HepG2 (cell line): Measurements from ENCODE around the gene LILRB3. TPM values are rescaled to one million over a fixed set of nuclear protein-coding genes. Genes with fewer than 3 reads are reported as not detected.

Experiments
- ARID2 ChIP-seq: sonication (generic); formaldehyde crosslinking; IDR thresholded peaks from 2 replicates; pipeline ENCODE4 v1.8.1; 2022; ENCODE audit warnings: mild to moderate bottlenecking, missing genetic modification reagents, borderline replicate concordance
- DNMT3B ChIP-seq: conservative IDR thresholded peaks from 2 replicates; pipeline ENCODE4 v1.6.1; 2016; ENCODE audit warnings: missing biosample characterization, control low read depth
- MED13 ChIP-seq: sonication (generic); formaldehyde crosslinking; IDR thresholded peaks from 2 replicates; pipeline ENCODE4 v1.5.0; 2020; ENCODE audit warnings: missing genetic modification reagents
- MIER3 ChIP-seq: IDR thresholded peaks from 2 replicates; pipeline ENCODE4 v1.6.1; 2016; ENCODE audit warnings: missing compliant biosample characterization, borderline replicate concordance
- REXO4 ChIP-seq: sonication (generic); formaldehyde crosslinking; IDR thresholded peaks from 2 replicates; pipeline ENCODE4 v1.8.0; 2022; ENCODE audit warnings: missing genetic modification reagents, mild to moderate bottlenecking, borderline replicate concordance
- RFX5 ChIP-seq: IDR thresholded peaks from 2 replicates; pipeline ENCODE4 v1.6.1; 2011; ENCODE audit warnings: low read depth, low read length, improper control_type of control experiment
- SPEN ChIP-seq: sonication (generic); formaldehyde crosslinking; IDR thresholded peaks from 2 replicates; pipeline ENCODE4 v1.5.1; 2020; ENCODE audit warnings: low read depth, mild to moderate bottlenecking, missing genetic modification reagents
- THRA ChIP-seq: sonication (generic); formaldehyde crosslinking; IDR thresholded peaks from 2 replicates; pipeline ENCODE4 v1.4.0; 2020; ENCODE audit warnings: missing genetic modification reagents, borderline replicate concordance
- TMF1 ChIP-seq: sonication (generic); formaldehyde crosslinking; IDR thresholded peaks from 2 replicates; pipeline ENCODE4 v1.8.1; 2022; ENCODE audit warnings: low read depth, missing genetic modification reagents
- YEATS4 ChIP-seq: sonication (generic); formaldehyde crosslinking; IDR thresholded peaks from 2 replicates; pipeline ENCODE4 v1.4.0; 2020; ENCODE audit warnings: missing genetic modification reagents, borderline replicate concordance
- ZNF263 ChIP-seq: sonication (generic); formaldehyde crosslinking; IDR thresholded peaks from 2 replicates; pipeline ENCODE4 v1.4.0; 2020; ENCODE audit warnings: missing genetic modification reagents
- ZNF326 ChIP-seq: sonication (generic); formaldehyde crosslinking; IDR thresholded peaks from 2 replicates; pipeline ENCODE4 v1.4.0; 2020; ENCODE audit warnings: missing genetic modification reagents, borderline replicate concordance
- ZNF513 ChIP-seq: sonication (generic); formaldehyde crosslinking; conservative IDR thresholded peaks from 2 replicates; pipeline ENCODE4 v1.5.0; 2020; ENCODE audit warnings: missing genetic modification reagents
- ZNF720 ChIP-seq: sonication (generic); formaldehyde crosslinking; IDR thresholded peaks from 2 replicates; pipeline ENCODE4 v1.4.0; 2020; ENCODE audit warnings: missing genetic modification reagents
- ZXDC ChIP-seq: sonication (generic); formaldehyde crosslinking; IDR thresholded peaks from 2 replicates; pipeline ENCODE4 v1.5.0; 2020; ENCODE audit warnings: mild to moderate bottlenecking, missing genetic modification reagents
- polyA plus RNA-seq, 8 experiments: library from polyadenylated mRNA; depleted of rRNA in 3 of 8; stranded (reverse) in 7 of 8; unstranded in 1 of 8; fragments of >200 nt; fragmentation: Illumina TruSeq in 4 of 8; extraction: Trizol in 4 of 8; gene quantifications; 2 replicates each; pipeline versions ENCODE4 v1.2.1 to v1.2.3, GENCODE V29; 2011 to 2016; ENCODE audit warnings: low read depth in 4 of 8, missing spikeins in 1 of 8, mixed read lengths in 1 of 8; ENCODE audit not compliant: insufficient read depth in 1 of 8
- total RNA-seq, 5 experiments: library from RNA; depleted of rRNA; stranded (reverse); fragments of >200 nt; fragmentation: Illumina TruSeq; extraction: Trizol; gene quantifications; 2 replicates each; pipeline ENCODE4 v1.2.3, GENCODE V29; 2016; ENCODE audit warnings: low read depth in 1 of 5
- TF ChIP-seq, protein P1 (sequence below): sonication (generic); formaldehyde crosslinking; conservative IDR thresholded peaks from 2 replicates; pipeline ENCODE4 v1.4.0; 2020; ENCODE audit warnings: missing genetic modification reagents

Gene LILRB3
- total and polyA plus RNA-seq, 2 of the 13 experiments (the other 11 are each of a cell fraction or from before 2014, with no cell fraction given): 0.22 TPM; not detected in 1

GRCh38 chr19:54201172-54201701, 21.6 kb downstream of the LILRB3 start (continued):
- TF ChIP-seq ZXDC (CRISPR knock-in tag) (no peak), SPEN (CRISPR knock-in tag) (no peak), MED13 (CRISPR knock-in tag) (no peak), THRA (CRISPR knock-in tag) (no peak), TMF1 (CRISPR knock-in tag) (no peak), DNMT3B (CRISPR knock-in tag) (no peak), YEATS4 (no peak), REXO4 (CRISPR knock-in tag) (no peak), RFX5 (peak; percentile 49), MIER3 (CRISPR knock-in tag) (no peak), ZNF263 (CRISPR knock-in tag) (no peak), ZNF513 (CRISPR knock-in tag) (no peak), ARID2 (CRISPR knock-in tag) (no peak), ZNF326 (no peak), ZNF720 (CRISPR knock-in tag) (no peak)
- TF ChIP-seq, protein P1, sequence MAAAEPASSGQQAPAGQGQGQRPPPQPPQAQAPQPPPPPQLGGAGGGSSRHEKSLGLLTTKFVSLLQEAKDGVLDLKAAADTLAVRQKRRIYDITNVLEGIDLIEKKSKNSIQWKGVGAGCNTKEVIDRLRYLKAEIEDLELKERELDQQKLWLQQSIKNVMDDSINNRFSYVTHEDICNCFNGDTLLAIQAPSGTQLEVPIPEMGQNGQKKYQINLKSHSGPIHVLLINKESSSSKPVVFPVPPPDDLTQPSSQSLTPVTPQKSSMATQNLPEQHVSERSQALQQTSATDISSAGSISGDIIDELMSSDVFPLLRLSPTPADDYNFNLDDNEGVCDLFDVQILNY: no peak
